Neural cell (in vitro differentiated cells): ENCODE results near the gene FZR1.

Experiments
- CTCF ChIP-seq: fragments of 450-650 bp; IDR thresholded peaks from 2 replicates; pipeline ENCODE4 v1.5.1; 2014; ENCODE audit warnings: antibody characterized with exemption, mild to moderate bottlenecking, moderate library complexity; ENCODE audit not compliant: poor library complexity, severe bottlenecking
- EZH2 ChIP-seq: fragments of 200-600, 300-800 bp; shearing (Covaris generic), sonication (generic); IDR thresholded peaks from 2 replicates; pipeline ENCODE4 v1.6.1; 2014; ENCODE audit warnings: antibody characterized with exemption, low read length, borderline replicate concordance, mild to moderate bottlenecking; ENCODE audit not compliant: insufficient read depth, poor library complexity, severe bottlenecking

- TF ChIP-seq EZH2 (no peak), CTCF (no peak)
Observed at GRCh38 chr19:3517638-3518037, 11.5 kb downstream of the FZR1 start.
